Measurements from ENCODE around the gene ZNF454. TPM values are rescaled to one million over a fixed set of nuclear protein-coding genes. Genes with fewer than 3 reads are reported as not detected.
A peak's percentile ranks its signal among the peaks of the same experiment; 100 is the strongest.

Gene ZNF454
- total RNA-seq, 6 donors from 2014 or later: 0.83 to 7.3 (median 2.1) TPM

DNA sequence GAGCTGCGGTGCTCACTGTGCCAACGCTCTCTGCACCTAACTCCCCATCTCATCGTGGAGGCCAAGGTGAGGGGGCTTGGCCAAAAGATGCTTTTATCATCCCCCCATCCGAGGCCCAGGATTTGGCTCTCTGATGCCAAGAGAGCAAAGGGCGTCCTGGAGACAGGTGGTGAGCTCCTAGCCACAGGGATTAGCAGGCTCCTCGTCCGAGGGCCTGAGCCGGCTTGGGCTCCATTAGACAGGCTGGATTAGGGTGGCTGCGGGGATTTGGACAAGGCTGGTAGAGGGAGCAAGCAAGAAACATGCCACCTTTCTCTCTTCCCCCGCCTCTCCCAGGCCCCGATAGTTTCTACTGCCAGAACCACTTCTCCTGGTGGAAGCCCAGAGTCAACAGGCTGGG lies 55.2 kb downstream of the ZNF454 start:
- 67 to 80% methylated on average over 9 to 11 of the region's 11 CpGs for WGBS, 2 donors
- H3K27ac ChIP-seq: no peak overlapping the region
- no peak overlapping the region for H3K4me3 ChIP-seq
- ATAC-seq (ENCODE audit: low FRiP score in 2 of 2) (no peak), DNase-seq (peak in 1 of 2 donors; percentile 25)
- peaks cover 0 to 5% (median 0%) of the 10 kb centered on the region in 4 donors for H3K9me3 ChIP-seq
- H3K36me3 ChIP-seq: no peaks in the 10 kb centered on the region
- H3K27me3 ChIP-seq: peaks cover 0 to 11% (median 0%) of the 10 kb centered on the region in 4 donors
- peaks cover 0 to 13% (median 0%) of the 10 kb centered on the region in 4 donors for H3K4me1 ChIP-seq
- TF ChIP-seq, protein P1, sequence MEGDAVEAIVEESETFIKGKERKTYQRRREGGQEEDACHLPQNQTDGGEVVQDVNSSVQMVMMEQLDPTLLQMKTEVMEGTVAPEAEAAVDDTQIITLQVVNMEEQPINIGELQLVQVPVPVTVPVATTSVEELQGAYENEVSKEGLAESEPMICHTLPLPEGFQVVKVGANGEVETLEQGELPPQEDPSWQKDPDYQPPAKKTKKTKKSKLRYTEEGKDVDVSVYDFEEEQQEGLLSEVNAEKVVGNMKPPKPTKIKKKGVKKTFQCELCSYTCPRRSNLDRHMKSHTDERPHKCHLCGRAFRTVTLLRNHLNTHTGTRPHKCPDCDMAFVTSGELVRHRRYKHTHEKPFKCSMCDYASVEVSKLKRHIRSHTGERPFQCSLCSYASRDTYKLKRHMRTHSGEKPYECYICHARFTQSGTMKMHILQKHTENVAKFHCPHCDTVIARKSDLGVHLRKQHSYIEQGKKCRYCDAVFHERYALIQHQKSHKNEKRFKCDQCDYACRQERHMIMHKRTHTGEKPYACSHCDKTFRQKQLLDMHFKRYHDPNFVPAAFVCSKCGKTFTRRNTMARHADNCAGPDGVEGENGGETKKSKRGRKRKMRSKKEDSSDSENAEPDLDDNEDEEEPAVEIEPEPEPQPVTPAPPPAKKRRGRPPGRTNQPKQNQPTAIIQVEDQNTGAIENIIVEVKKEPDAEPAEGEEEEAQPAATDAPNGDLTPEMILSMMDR (IDR thresholded peaks at IDR 0.05): no peak

DNA sequence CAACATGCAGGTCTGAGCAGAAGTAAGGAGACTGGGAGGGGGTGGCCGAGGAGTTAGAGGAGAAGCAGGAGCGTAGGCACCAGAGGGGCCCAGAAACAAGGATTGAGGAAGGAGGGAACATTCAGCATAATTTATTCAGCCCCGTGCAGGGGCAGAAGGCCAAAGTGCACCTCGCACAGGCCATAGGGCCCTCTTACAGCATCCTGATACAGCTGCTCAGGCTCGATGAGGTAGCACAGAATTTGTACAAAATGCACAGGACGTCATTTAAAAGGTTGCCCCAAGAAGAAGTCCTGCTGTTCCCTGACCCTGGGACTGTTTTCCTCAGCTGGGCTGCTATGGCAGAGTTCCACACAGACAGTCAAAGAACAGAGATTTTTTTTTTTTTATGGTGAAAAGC lies 56.2 kb downstream of the ZNF454 start:
- 66 to 78% methylated on average over 6 of the region's 6 CpGs for WGBS, 2 donors
- ATAC-seq (ENCODE audit: low FRiP score in 2 of 2) (no peak), DNase-seq (no peak)
- Histone ChIP-seq H3K9me3 (no peaks in the 10 kb centered on the region), H3K27me3 (peaks cover 0 to 11% (median 0%) of the 10 kb centered on the region in 4 donors), H3K36me3 (no peaks in the 10 kb centered on the region), H3K27ac (no peak overlapping the region), H3K4me3 (no peak overlapping the region), H3K4me1 (peaks cover 0 to 13% (median 0%) of the 10 kb centered on the region in 4 donors)
- TF ChIP-seq, protein P1 (IDR thresholded peaks at IDR 0.05): no peak
- TF ChIP-seq EP300 (IDR thresholded peaks at IDR 0.05): no peak
- TF ChIP-seq POLR2AphosphoS5 (IDR thresholded peaks at IDR 0.05): no peak
- TF ChIP-seq POLR2A (IDR thresholded peaks at IDR 0.05): no peak

DNA sequence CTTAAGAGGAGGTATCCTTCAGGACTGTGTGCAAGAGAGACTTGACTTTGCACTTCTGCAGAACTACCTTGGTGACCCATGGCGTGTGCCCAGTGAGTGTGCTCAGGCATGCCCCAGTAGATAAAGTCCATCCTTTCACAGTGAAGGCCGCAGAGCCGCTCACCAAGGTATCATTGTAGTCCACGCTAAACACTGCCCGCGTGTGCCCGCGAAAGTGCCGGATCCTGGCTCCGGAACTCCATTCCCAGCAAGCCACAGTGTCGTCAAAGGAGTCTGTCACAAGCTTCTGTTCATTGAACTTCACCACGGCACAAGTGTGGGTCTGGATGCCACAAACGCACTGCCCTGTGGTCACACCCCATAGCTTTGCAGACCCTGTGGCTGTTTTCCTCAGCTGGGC lies 57.4 kb downstream of the ZNF454 start:
- no peaks in the 10 kb centered on the region for H3K9me3 ChIP-seq
- ATAC-seq (ENCODE audit: low FRiP score in 2 of 2): no peak
- H3K4me3 ChIP-seq: no peak overlapping the region
- no peak overlapping the region for H3K27ac ChIP-seq
- no peaks in the 10 kb centered on the region for H3K36me3 ChIP-seq
- H3K27me3 ChIP-seq: peaks cover 0 to 11% (median 0%) of the 10 kb centered on the region in 4 donors
- 94 to 98% methylated on average over 10 to 13 of the region's 13 CpGs for WGBS, 2 donors
- H3K4me1 ChIP-seq: peaks cover 0 to 13% (median 0%) of the 10 kb centered on the region in 4 donors
- DNase-seq: peak in 1 of 2 donors; percentile 25
- no peak for TF ChIP-seq EP300 (IDR thresholded peaks at IDR 0.05)
- no peak for TF ChIP-seq POLR2A (IDR thresholded peaks at IDR 0.05)
- no peak for TF ChIP-seq POLR2AphosphoS5 (IDR thresholded peaks at IDR 0.05)
- TF ChIP-seq, protein P1 (IDR thresholded peaks at IDR 0.05): no peak

DNA sequence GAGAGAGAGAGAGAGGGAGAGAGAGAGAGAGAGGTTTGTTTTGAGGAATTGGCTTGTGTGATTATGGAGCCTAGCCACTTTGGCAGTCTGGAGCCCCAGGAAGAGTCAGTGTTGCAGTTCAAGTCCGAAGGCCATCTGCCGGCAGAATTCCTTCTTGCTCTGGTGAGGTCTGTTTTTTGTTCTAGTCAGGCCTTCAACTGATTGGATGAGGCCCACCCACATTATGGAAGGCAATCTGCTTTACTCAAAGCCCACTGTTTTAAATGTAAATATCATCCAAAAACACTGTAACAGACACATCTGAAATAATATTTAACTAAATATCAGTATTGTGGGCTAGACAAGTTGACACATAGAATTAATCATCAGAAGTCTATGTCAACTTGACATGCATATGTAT lies 65.6 kb downstream of the ZNF454 start:
- WGBS, 2 donors: 85 to 91% methylated on average over 2 of the region's 2 CpGs
- Histone ChIP-seq H3K36me3 (no peaks in the 10 kb centered on the region), H3K27ac (no peak overlapping the region), H3K9me3 (peaks cover 0 to 14% (median 3%) of the 10 kb centered on the region in 4 donors), H3K4me1 (no peaks in the 10 kb centered on the region), H3K27me3 (no peaks in the 10 kb centered on the region), H3K4me3 (no peak overlapping the region)
- ATAC-seq (ENCODE audit: low FRiP score in 2 of 2): no peak
- DNase-seq: no peak
- no peak for TF ChIP-seq EP300 (IDR thresholded peaks at IDR 0.05)
- TF ChIP-seq, protein P1 (IDR thresholded peaks at IDR 0.05): no peak
- no peak for TF ChIP-seq POLR2AphosphoS5 (IDR thresholded peaks at IDR 0.05)
- no peak for TF ChIP-seq POLR2A (IDR thresholded peaks at IDR 0.05)

DNA sequence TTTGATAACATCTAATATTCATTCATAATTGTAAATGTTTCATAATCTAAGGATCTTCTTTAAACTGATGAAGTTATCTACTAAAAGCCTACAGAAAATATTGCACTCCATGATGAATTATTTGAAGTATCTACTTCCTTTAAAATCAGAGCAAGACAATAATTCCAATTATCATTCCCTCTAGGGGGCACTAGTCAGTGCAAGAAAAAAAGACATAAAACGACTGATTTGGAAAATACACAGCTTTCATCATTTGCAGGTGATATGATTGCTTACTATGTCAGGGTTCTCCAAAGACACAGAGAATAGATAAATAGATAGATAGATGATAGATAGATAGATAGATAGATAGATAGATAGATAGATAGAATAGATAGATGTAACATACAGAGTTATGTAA lies 67.7 kb downstream of the ZNF454 start:
- H3K27me3 ChIP-seq: no peaks in the 10 kb centered on the region
- ATAC-seq (ENCODE audit: low FRiP score in 2 of 2): no peak

More for the DNA sequence above, 67.7 kb downstream of the ZNF454 start:
- no peaks in the 10 kb centered on the region for H3K36me3 ChIP-seq
- peaks cover 0 to 18% (median 7%) of the 10 kb centered on the region in 4 donors for H3K9me3 ChIP-seq
- no peaks in the 10 kb centered on the region for H3K4me1 ChIP-seq
- DNase-seq: no peak
- TF ChIP-seq POLR2A (IDR thresholded peaks at IDR 0.05): no peak
- no peak for TF ChIP-seq POLR2AphosphoS5 (IDR thresholded peaks at IDR 0.05)
- TF ChIP-seq EP300 (IDR thresholded peaks at IDR 0.05): no peak
- TF ChIP-seq, protein P1 (IDR thresholded peaks at IDR 0.05): no peak
- no peak overlapping the region for H3K27ac ChIP-seq
- 28 to 34% methylated on average over 1 of the region's 1 CpG for WGBS, 2 donors
- no peak overlapping the region for H3K4me3 ChIP-seq
